Endothelial cell of umbilical vein (primary cell): ENCODE data around the gene SPATA32. TPM values are rescaled to one million over a fixed set of nuclear protein-coding genes. Genes with fewer than 3 reads are reported as not detected.

Experiments used
- BruUV-seq: library from RNA; stranded (reverse); fragments of 400-500 nt; replicated peaks from 2 replicates; lab custom pipeline; 2021; lab: Mats Ljungman, UMichigan
- CTCF ChIA-PET: fragments of 300-600, 350-600 bp; sonication (Branson Sonifier 250); formaldehyde crosslinking; loops from one replicate; lab custom pipeline; 2021; ENCODE audit warnings: antibody characterized with exemption, inconsistent platforms; lab: Charles Lee
- POLR2A ChIA-PET: fragments of 300-600, 350-600 bp; sonication (Branson Sonifier 250); formaldehyde crosslinking; loops from one replicate; lab custom pipeline; 2021; ENCODE audit warnings: antibody characterized with exemption, inconsistent platforms; lab: Charles Lee
- DNase-seq: peaks from one replicate; pipeline ENCODE4 v3.0.0-alpha.2; 2011; ENCODE audit warnings: low read depth, low spot score
- FAIRE-seq: peaks from 2 replicates; lab custom pipeline; 2011; peaks lifted over from hg19 to GRCh38; lab: Jason Lieb, UNC
- H2AFZ ChIP-seq: 2 replicates; pipeline ENCODE4 v1.6.0; 2012; ENCODE audit warnings: low read depth, low read length, control low read depth, inconsistent platforms
- H3K27ac ChIP-seq: 2 replicates; pipeline ENCODE4 v1.5.1; 2011; ENCODE audit warnings: low read depth, mild to moderate bottlenecking, control low read depth, low read length, moderate library complexity; ENCODE audit not compliant: insufficient read depth
- H3K27me3 ChIP-seq, 2 experiments: 2 replicates each; pipeline versions ENCODE4 v1.6.0 to v1.6.1; 2011; ENCODE audit warnings: low read length in 2 of 2, mixed read lengths in 1 of 2; ENCODE audit not compliant: control insufficient read depth in 2 of 2, insufficient read depth in 2 of 2
- H3K36me3 ChIP-seq, 2 experiments: 2 replicates in 1 of 2; 3 replicates in 1 of 2; pipeline ENCODE4 v1.5.1; 2011; ENCODE audit warnings: low read length in 2 of 2, mild to moderate bottlenecking in 1 of 2, moderate library complexity in 1 of 2; ENCODE audit not compliant: control insufficient read depth in 2 of 2, insufficient read depth in 2 of 2; ENCODE audit errors: extremely low read depth in 1 of 2
- H3K4me1 ChIP-seq: 3 replicates; pipeline ENCODE4 v1.5.1; 2011; ENCODE audit warnings: mild to moderate bottlenecking, low read length; ENCODE audit not compliant: control insufficient read depth, insufficient read depth; ENCODE audit errors: extremely low read depth
- H3K4me2 ChIP-seq: 2 replicates; pipeline ENCODE4 v1.6.1; 2011; ENCODE audit warnings: low read length, control low read depth, mixed read lengths; ENCODE audit not compliant: insufficient read depth
- H3K4me3 ChIP-seq, 3 experiments: fragments of 200-600 bp in 1 of 3; sonication (generic), shearing (Covaris generic) in 1 of 3; replicated peaks in 1 of 3; 2 replicates each; pipeline ENCODE4 v1.5.1; 2011 to 2016; ENCODE audit warnings: control low read depth in 3 of 3, low read length in 3 of 3, mild to moderate bottlenecking in 2 of 3, inconsistent platforms in 1 of 3, low read depth in 1 of 3, moderate library complexity in 1 of 3; ENCODE audit not compliant: insufficient read depth in 1 of 3
- H3K79me2 ChIP-seq: 2 replicates; pipeline ENCODE4 v1.6.0; 2012; ENCODE audit warnings: low read length, inconsistent platforms; ENCODE audit not compliant: control insufficient read depth, insufficient read depth
- H3K9ac ChIP-seq: replicated peaks from 2 replicates; pipeline ENCODE3; 2011; ENCODE audit warnings: low read length, control low read depth; ENCODE audit not compliant: insufficient read depth; ENCODE audit errors: extremely low read depth
- H3K9me1 ChIP-seq: replicated peaks from 3 replicates; pipeline ENCODE4 v1.6.0; 2011; ENCODE audit warnings: mild to moderate bottlenecking, low read length; ENCODE audit not compliant: control insufficient read depth, insufficient read depth; ENCODE audit errors: extremely low read depth
- H3K9me3 ChIP-seq: replicated peaks from 2 replicates; pipeline ENCODE4 v1.5.1; 2012; ENCODE audit warnings: low read length, inconsistent platforms; ENCODE audit not compliant: control insufficient read depth, insufficient read depth
- H4K20me1 ChIP-seq: replicated peaks from 2 replicates; pipeline ENCODE3; 2011; ENCODE audit warnings: mild to moderate bottlenecking, low read length; ENCODE audit not compliant: control insufficient read depth, insufficient read depth; ENCODE audit errors: extremely low read depth
- EZH2 ChIP-seq: IDR thresholded peaks from 2 replicates; pipeline ENCODE4 v1.6.1; 2012; ENCODE audit warnings: borderline replicate concordance, low read depth, mild to moderate bottlenecking, moderate library complexity, low read length, inconsistent platforms; ENCODE audit not compliant: severe bottlenecking
- FOS ChIP-seq: IDR thresholded peaks from 2 replicates; pipeline ENCODE4 v1.6.1; 2011; ENCODE audit warnings: mild to moderate bottlenecking, low read length, moderate library complexity, borderline replicate concordance; ENCODE audit not compliant: insufficient read depth
- GATA2 ChIP-seq: IDR thresholded peaks from 2 replicates; pipeline ENCODE4 v1.7.0; 2011; ENCODE audit warnings: low read depth, mild to moderate bottlenecking, moderate library complexity, mixed read lengths, low read length; ENCODE audit not compliant: insufficient read length, insufficient read depth
- JUN ChIP-seq: IDR thresholded peaks from 2 replicates; pipeline ENCODE4 v1.6.1; 2011; ENCODE audit warnings: borderline replicate concordance, low read depth; ENCODE audit not compliant: insufficient read length, insufficient read depth
- MYC ChIP-seq: IDR thresholded peaks from one replicate; pipeline ENCODE4 v1.6.1; 2011; ENCODE audit warnings: mild to moderate bottlenecking, low read depth, low read length
- POLR2A ChIP-seq: IDR thresholded peaks from 2 replicates; pipeline ENCODE4 v1.6.1; 2012; ENCODE audit warnings: low read depth, mild to moderate bottlenecking, control low read depth, low read length
- POLR2AphosphoS5 ChIP-seq: IDR thresholded peaks from 2 replicates; pipeline ENCODE4 v1.6.1; 2012; ENCODE audit warnings: low read depth, mild to moderate bottlenecking, control low read depth, low read length, moderate library complexity; ENCODE audit not compliant: insufficient read depth
- dilution Hi-C: fragments of 300-500 bp; cut with MboI; formaldehyde crosslinking; loops from one replicate; pipeline ENCODE4 v1.15.0; 2019; ENCODE audit warnings: low sequenced_read_pairs; ENCODE audit not compliant: extremely low pct_ligation_motif_present
- intact Hi-C: fragments of 100-400 bp; cut with micrococcal nuclease; formaldehyde crosslinking; loops from one replicate; pipeline ENCODE4 v1.10.0; 2022
- polyA plus RNA-seq, 4 experiments: library from polyadenylated mRNA; depleted of rRNA in 3 of 4; stranded (reverse) in 3 of 4; unstranded in 1 of 4; fragments of >200 nt; gene quantifications; 2 replicates each; pipeline versions ENCODE4 v1.2.1 to v1.2.3, GENCODE V29; 2011 to 2012; ENCODE audit warnings: missing spikeins in 1 of 4
- total RNA-seq: library from RNA; stranded (reverse); gene quantifications from 2 replicates; pipeline ENCODE4 v1.2.3, GENCODE V29; 2021
- TF ChIP-seq, protein P1 (sequence below): IDR thresholded peaks from 2 replicates; pipeline ENCODE4 v1.6.1; 2011; ENCODE audit not compliant: insufficient read depth, insufficient read length
- TF ChIP-seq, protein P2 (sequence below), 2 donors: IDR thresholded peaks; 1 replicate in 1 of 2; 2 replicates in 1 of 2; pipeline ENCODE4 v1.5.1; 2011; ENCODE audit warnings: low read length in 2 of 2, mild to moderate bottlenecking in 2 of 2, moderate library complexity in 2 of 2, control low read depth in 1 of 2, inconsistent platforms in 1 of 2, low read depth in 1 of 2; ENCODE audit not compliant: insufficient read depth in 1 of 2; ENCODE audit errors: extremely low read depth in 1 of 2

SPATA32 gene
- total and polyA plus RNA-seq, 2 donors (not counting 3 experiments of a cell fraction or from before 2014, with no cell fraction given), result not detected

GRCh38 chr17:45293413-45294211, 31.7 kb upstream of the SPATA32 start:
- DNase-seq (peak; percentile 94), FAIRE-seq (peak; percentile 99)
- CTCF ChIA-PET, result interaction anchor here (0.8 to 5.3 kb wide), 19 partner anchors 8 to 158 kb away, joined by 3 to 69 read pairs (median 4); partner anchors contain the start of genes ACBD4 and MAP3K14
- Histone ChIP-seq H3K4me1 (peaks cover 45% of the 10 kb centered on the region), H3K27ac (peak overlapping the region; percentile 50), H3K36me3 (peaks cover 0 to 11% of the 10 kb centered on the region in 2 experiments), H3K9me3 (no peaks in the 10 kb centered on the region), H3K9me1 (no peaks in the 10 kb centered on the region), H3K79me2 (peaks cover 37% of the 10 kb centered on the region), H2AFZ (no peak overlapping the region), H3K4me3 (no peak overlapping the region), H3K9ac (no peak overlapping the region), H3K4me2 (peak overlapping the region; percentile 3), H3K27me3 (no peaks in the 10 kb centered on the region), H4K20me1 (no peaks in the 10 kb centered on the region)
- dilution Hi-C loops (no loop called here), intact Hi-C loops (loop anchor here (1.0 to 2.0 kb wide), 2 partner anchors 23 to 78 kb away; partner anchors contain the start of gene MAP3K14)
- TF ChIP-seq FOS (peak; percentile 95), MYC (no peak), POLR2AphosphoS5 (peak; percentile 69), EZH2 (no peak), GATA2 (no peak), POLR2A (peak; percentile 41), JUN (peak; percentile 91)
- TF ChIP-seq, protein P1, sequence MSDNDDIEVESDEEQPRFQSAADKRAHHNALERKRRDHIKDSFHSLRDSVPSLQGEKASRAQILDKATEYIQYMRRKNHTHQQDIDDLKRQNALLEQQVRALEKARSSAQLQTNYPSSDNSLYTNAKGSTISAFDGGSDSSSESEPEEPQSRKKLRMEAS, result no peak
- TF ChIP-seq, protein P2, sequence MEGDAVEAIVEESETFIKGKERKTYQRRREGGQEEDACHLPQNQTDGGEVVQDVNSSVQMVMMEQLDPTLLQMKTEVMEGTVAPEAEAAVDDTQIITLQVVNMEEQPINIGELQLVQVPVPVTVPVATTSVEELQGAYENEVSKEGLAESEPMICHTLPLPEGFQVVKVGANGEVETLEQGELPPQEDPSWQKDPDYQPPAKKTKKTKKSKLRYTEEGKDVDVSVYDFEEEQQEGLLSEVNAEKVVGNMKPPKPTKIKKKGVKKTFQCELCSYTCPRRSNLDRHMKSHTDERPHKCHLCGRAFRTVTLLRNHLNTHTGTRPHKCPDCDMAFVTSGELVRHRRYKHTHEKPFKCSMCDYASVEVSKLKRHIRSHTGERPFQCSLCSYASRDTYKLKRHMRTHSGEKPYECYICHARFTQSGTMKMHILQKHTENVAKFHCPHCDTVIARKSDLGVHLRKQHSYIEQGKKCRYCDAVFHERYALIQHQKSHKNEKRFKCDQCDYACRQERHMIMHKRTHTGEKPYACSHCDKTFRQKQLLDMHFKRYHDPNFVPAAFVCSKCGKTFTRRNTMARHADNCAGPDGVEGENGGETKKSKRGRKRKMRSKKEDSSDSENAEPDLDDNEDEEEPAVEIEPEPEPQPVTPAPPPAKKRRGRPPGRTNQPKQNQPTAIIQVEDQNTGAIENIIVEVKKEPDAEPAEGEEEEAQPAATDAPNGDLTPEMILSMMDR (IDR thresholded peaks at IDR 0.05; ENCODE audit: extremely low read depth in 1 of 2, insufficient read depth in 1 of 2, low read depth in 1 of 2, low read length in 2 of 2), result peak; percentile 5 to 30
- BruUV-seq, result no TSS peak
- POLR2A ChIA-PET, result interaction anchor here (1.5 kb wide), 1 partner anchor 145 kb away, joined by 7 read pairs; the partner anchor contains the start of gene HEXIM1
